GM12878 (cell line): ENCODE results near the gene NCBP3. TPM values are rescaled to one million over a fixed set of nuclear protein-coding genes. Genes with fewer than 3 reads are reported as not detected.

Experiments used
- ATAC-seq: fragments of 200-7000 bp; cut with Tn5 transposase; 3 replicates; pipeline ENCODE4 v1.9.1; 2020; ENCODE audit warnings: mild to moderate bottlenecking, moderate library complexity
- BruUV-seq: library from RNA; stranded (reverse); fragments of 400-500 nt; replicated peaks from 2 replicates; lab custom pipeline; 2021; lab: Mats Ljungman, UMichigan
- CTCF ChIA-PET: fragments of 300-600 bp; sonication (Branson Sonifier 250); formaldehyde crosslinking; extraction: SDS; loops from one replicate; lab custom pipeline; 2021; ENCODE audit warnings: inconsistent platforms; lab: Yijun Ruan, JAX
- POLR2A ChIA-PET: fragments of 350-600 bp; formaldehyde crosslinking; extraction: SDS; loops from one replicate; lab custom pipeline; 2021; ENCODE audit warnings: inconsistent platforms; lab: Charles Lee
- RAD21 ChIA-PET: fragments of 300-600 bp; sonication (Branson Sonifier 250); formaldehyde crosslinking; loops from one replicate; lab custom pipeline; 2023; ENCODE audit warnings: antibody characterized with exemption; ENCODE audit not compliant: unreplicated experiment; lab: Charles Lee
- SMC1A ChIA-PET: fragments of 300-600 bp; sonication (Branson Sonifier 250); formaldehyde crosslinking; loops from one replicate; lab custom pipeline; 2023; ENCODE audit not compliant: unreplicated experiment, uncharacterized antibody; lab: Charles Lee
- DNase-seq: peaks from one replicate; pipeline ENCODE4 v3.0.0-alpha.2; 2011; ENCODE audit warnings: low read depth, low spot score
- FAIRE-seq: peaks from 3 replicates; lab custom pipeline; 2011; peaks lifted over from hg19 to GRCh38; lab: Jason Lieb, UNC
- H2AFZ ChIP-seq: 2 replicates; pipeline ENCODE4 v1.6.0; 2011; ENCODE audit warnings: low read depth, low read length, control low read depth; ENCODE audit not compliant: control insufficient read depth
- H3K27ac ChIP-seq: 2 replicates; pipeline ENCODE4 v1.5.1; 2011; ENCODE audit warnings: control low read depth; ENCODE audit not compliant: control insufficient read depth, insufficient read depth
- H3K27me3 ChIP-seq, 2 experiments: replicated peaks in 1 of 2; 2 replicates each; pipeline versions ENCODE4 v1.6.0 to v1.6.1; 2011; ENCODE audit warnings: low read length in 1 of 2; ENCODE audit not compliant: control insufficient read depth in 2 of 2, insufficient read depth in 2 of 2
- H3K36me3 ChIP-seq, 2 experiments: 2 replicates each; pipeline ENCODE4 v1.5.1; 2011; ENCODE audit warnings: low read length in 1 of 2; ENCODE audit not compliant: control insufficient read depth in 2 of 2, insufficient read depth in 2 of 2
- H3K4me1 ChIP-seq: 2 replicates; pipeline ENCODE4 v1.6.1; 2011; ENCODE audit warnings: mild to moderate bottlenecking, low read length, moderate library complexity, mixed read lengths; ENCODE audit not compliant: control insufficient read depth, insufficient read depth
- H3K4me2 ChIP-seq: 2 replicates; pipeline ENCODE4 v1.6.0; 2011; ENCODE audit warnings: control low read depth; ENCODE audit not compliant: control insufficient read depth, insufficient read depth
- H3K4me3 ChIP-seq: fragments of 200-600 bp; sonication (generic); 2 replicates; pipeline ENCODE4 v1.5.1; 2016
- H3K79me2 ChIP-seq: 2 replicates; pipeline ENCODE4 v1.6.0; 2011; ENCODE audit warnings: low read length; ENCODE audit not compliant: control insufficient read depth, insufficient read depth
- H3K9ac ChIP-seq: 2 replicates; pipeline ENCODE4 v1.8.0; 2011; ENCODE audit warnings: low read length, control low read depth, mixed read lengths; ENCODE audit not compliant: control insufficient read depth, insufficient read depth
- H3K9me3 ChIP-seq: replicated peaks from 3 replicates; pipeline ENCODE4 v1.5.1; 2011; ENCODE audit warnings: mild to moderate bottlenecking, low read length; ENCODE audit not compliant: control insufficient read depth, insufficient read depth
- H4K20me1 ChIP-seq: 2 replicates; pipeline ENCODE4 v1.6.0; 2011; ENCODE audit not compliant: control insufficient read depth, insufficient read depth
- BCL11A ChIP-seq: IDR thresholded peaks from 2 replicates; pipeline ENCODE4 v1.6.1; 2011; ENCODE audit warnings: low read depth, low read length
- GATAD2B ChIP-seq: fragments of 450-650 bp; conservative IDR thresholded peaks from 2 replicates; pipeline ENCODE4 v1.6.1; 2017; ENCODE audit warnings: low read depth, mild to moderate bottlenecking, moderate library complexity
- MTA2 ChIP-seq: fragments of 450-650 bp; IDR thresholded peaks from 2 replicates; pipeline ENCODE4 v1.6.1; 2016; ENCODE audit warnings: low read depth, mild to moderate bottlenecking, moderate library complexity
- MYC ChIP-seq: IDR thresholded peaks from 2 replicates; pipeline ENCODE4 v1.6.1; 2011; ENCODE audit warnings: mild to moderate bottlenecking, low read length, moderate library complexity, inconsistent platforms; ENCODE audit not compliant: insufficient read depth, insufficient replicate concordance, insufficient read length, severe bottlenecking
- ZNF622 ChIP-seq: fragments of 450-650 bp; IDR thresholded peaks from 2 replicates; pipeline ENCODE4 v1.6.1; 2017; ENCODE audit warnings: mild to moderate bottlenecking, inconsistent platforms
- WGBS: methylation state at CpG from one replicate; pipeline ENCODE4 v1.1.6; 2016; ENCODE audit warnings: low lambda C conversion rate; ENCODE audit not compliant: insufficient replicate concordance, insufficient coverage; ENCODE audit errors: missing lambda C conversion rate; 5-methylcytosine and 5-hydroxymethylcytosine counted together
- in situ Hi-C: fragments of 300-500 bp; cut with MboI; formaldehyde crosslinking; loops from 9 replicates; pipeline ENCODE4 v1.14.3; 2018; ENCODE audit warnings: mixed read lengths
- intact Hi-C: fragments of 100-400 bp; cut with micrococcal nuclease; formaldehyde crosslinking; loops from one replicate; pipeline ENCODE4 v1.14.2; 2022; ENCODE audit not compliant: unreplicated experiment
- polyA plus RNA-seq, 11 experiments: library from polyadenylated mRNA; depleted of rRNA in 4 of 11; unstranded in 6 of 11; stranded (reverse) in 5 of 11; fragments of >200 nt; fragmentation: Nextera tagmentation in 4 of 11; fragmentation: Illumina TruSeq in 1 of 11; extraction: Ambion mirVana in 4 of 11; extraction: Trizol in 1 of 11; gene quantifications; 1 replicate in 1 of 11; 2 replicates in 10 of 11; pipeline versions ENCODE4 v1.2.1 to v1.2.3, GENCODE V29; 2011 to 2016; ENCODE audit warnings: inconsistent platforms in 2 of 11, missing spikeins in 2 of 11, low read depth in 1 of 11
- total RNA-seq, 4 experiments: library from RNA; depleted of rRNA in 3 of 4; stranded (reverse); fragments of >200 nt in 3 of 4; fragmentation: Illumina TruSeq in 1 of 4; extraction: Trizol in 1 of 4; gene quantifications; 2 replicates each; pipeline versions ENCODE4 v1.2.1 to v1.2.3, GENCODE V29; 2013 to 2021
- TF ChIP-seq, protein P1 (sequence below): fragments of 450-650 bp; IDR thresholded peaks from 2 replicates; pipeline ENCODE4 v1.6.1; 2016; ENCODE audit warnings: mild to moderate bottlenecking, moderate library complexity, borderline replicate concordance
- TF ChIP-seq, protein P2 (sequence below): IDR thresholded peaks from 2 replicates; pipeline ENCODE4 v1.6.1; 2012; ENCODE audit warnings: low read depth, low read length, improper control_type of control experiment
- TF ChIP-seq, protein P3 (sequence below): IDR thresholded peaks from 2 replicates; pipeline ENCODE4 v1.6.1; 2011; ENCODE audit warnings: borderline replicate concordance, low read depth, mild to moderate bottlenecking, moderate library complexity, low read length; ENCODE audit not compliant: insufficient read depth, poor library complexity, severe bottlenecking

The NCBP3 gene
- total and polyA plus RNA-seq, 10 of the 15 experiments (the other 5 are each of a cell fraction or from before 2014, with no cell fraction given) = 5.2 to 32.0 (median 23.2) TPM

DNA sequence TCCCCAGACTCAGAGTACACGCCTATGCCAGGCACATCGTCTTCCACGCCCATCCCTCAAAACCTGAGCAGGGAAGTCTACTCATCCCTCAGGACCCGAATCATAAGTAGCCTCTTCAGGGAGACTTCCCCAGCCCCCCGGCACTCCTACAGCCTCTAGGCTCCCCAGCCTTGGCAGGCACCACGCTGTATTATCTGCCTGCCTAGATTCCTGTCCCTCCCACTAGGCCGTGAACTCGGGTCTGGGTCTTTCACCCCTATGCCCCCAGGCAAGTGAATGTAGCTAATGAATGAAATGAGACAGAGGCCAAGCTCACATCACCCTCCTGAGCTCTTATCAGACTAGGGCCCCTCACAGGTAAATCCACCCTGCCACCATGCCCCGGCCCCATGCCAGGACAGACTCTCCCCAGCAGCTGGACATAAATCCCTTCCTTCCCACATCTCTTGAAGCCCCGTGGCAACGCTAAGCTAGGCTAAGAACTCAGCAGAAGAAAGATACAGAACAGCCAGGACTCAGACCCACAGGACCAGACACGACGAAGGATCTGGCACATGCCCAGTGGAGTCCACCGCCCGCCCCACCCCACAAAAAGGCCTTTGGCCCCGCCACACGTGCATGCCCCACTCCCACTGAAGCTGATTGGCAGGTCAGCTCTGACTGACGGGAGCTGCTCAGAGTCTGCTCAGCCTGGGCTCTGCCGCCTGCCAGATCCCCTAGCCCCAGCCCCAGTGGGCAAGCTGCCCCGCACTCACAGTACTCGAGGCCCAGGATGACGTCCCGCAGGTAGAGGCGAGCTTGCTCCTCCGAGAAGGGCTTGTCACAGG lies 33.8 kb upstream of the NCBP3 start:
- WGBS = 69% methylated on average over 25 of the region's 25 CpGs
- Histone ChIP-seq H2AFZ (no peak overlapping the region), H3K4me1 (no peaks in the 10 kb centered on the region), H3K4me3 (no peak overlapping the region), H3K9ac (no peak overlapping the region), H3K27ac (no peak overlapping the region), H3K36me3 (no peaks in the 10 kb centered on the region), H3K9me3 (no peaks in the 10 kb centered on the region), H3K79me2 (no peaks in the 10 kb centered on the region), H3K27me3 (no peaks in the 10 kb centered on the region), H4K20me1 (no peaks in the 10 kb centered on the region), H3K4me2 (no peak overlapping the region)
- intact Hi-C loops = no loop called here
- RAD21 ChIA-PET = no interaction called here
- CTCF ChIA-PET = interaction anchor here (0.9 to 1.4 kb wide), 2 partner anchors 34 to 142 kb away, joined by 3 to 6 read pairs; partner anchors contain the start of gene NCBP3
- in situ Hi-C loops = no loop called here
- no peak for TF ChIP-seq GATAD2B
- ATAC-seq (no peak), DNase-seq (no peak), FAIRE-seq (no peak)
- BruUV-seq = no TSS peak
- SMC1A ChIA-PET = interaction anchor here (0.8 to 1.4 kb wide), 3 partner anchors 16 to 34 kb away, joined by 3 read pairs; no protein-coding TSS in a partner anchor
- POLR2A ChIA-PET = no interaction called here

DNA sequence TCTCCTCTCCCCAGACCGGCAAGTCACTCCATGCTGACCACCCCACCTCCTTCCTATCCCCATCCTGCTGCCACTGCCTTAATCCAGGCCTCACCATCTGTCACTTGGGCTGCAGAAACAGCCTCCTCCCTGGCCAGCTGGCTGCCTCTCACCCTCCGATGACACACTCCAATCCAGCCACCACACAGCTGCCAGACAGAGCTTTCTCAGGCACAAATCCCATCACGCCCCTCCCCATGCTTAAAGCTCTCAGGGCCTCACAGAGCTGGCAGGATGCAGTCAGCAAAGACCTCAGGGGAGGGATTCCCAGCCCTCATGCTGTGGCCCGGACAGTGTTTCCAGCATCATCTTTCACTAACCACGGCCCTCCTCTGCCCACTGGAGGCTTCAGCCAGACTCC lies 33.1 kb upstream of the NCBP3 start:
- no peak for FAIRE-seq
- Histone ChIP-seq H3K4me1 (no peaks in the 10 kb centered on the region), H3K79me2 (no peaks in the 10 kb centered on the region), H3K4me2 (no peak overlapping the region), H3K36me3 (no peaks in the 10 kb centered on the region), H3K4me3 (no peak overlapping the region), H3K27me3 (no peaks in the 10 kb centered on the region), H3K27ac (no peak overlapping the region), H4K20me1 (no peaks in the 10 kb centered on the region), H3K9ac (no peak overlapping the region), H3K9me3 (no peaks in the 10 kb centered on the region), H2AFZ (no peak overlapping the region)
- WGBS = 73% methylated on average over 5 of the region's 5 CpGs
- BruUV-seq = no TSS peak
- ChIA-PET SMC1A (interaction anchor here (1.4 kb wide), 1 partner anchor 35 kb away, joined by 3 read pairs; no protein-coding TSS in a partner anchor), POLR2A (no interaction called here), CTCF (interaction anchor here (0.7 kb wide), 1 partner anchor 16 kb away, joined by 3 read pairs; no protein-coding TSS in a partner anchor), RAD21 (no interaction called here)
- DNase-seq = no peak
- intact Hi-C loops = no loop called here
- ATAC-seq = no peak
- in situ Hi-C loops = no loop called here
- TF ChIP-seq BCL11A = no peak
- TF ChIP-seq MTA2 = no peak
- TF ChIP-seq MYC = no peak
- TF ChIP-seq, protein P1, sequence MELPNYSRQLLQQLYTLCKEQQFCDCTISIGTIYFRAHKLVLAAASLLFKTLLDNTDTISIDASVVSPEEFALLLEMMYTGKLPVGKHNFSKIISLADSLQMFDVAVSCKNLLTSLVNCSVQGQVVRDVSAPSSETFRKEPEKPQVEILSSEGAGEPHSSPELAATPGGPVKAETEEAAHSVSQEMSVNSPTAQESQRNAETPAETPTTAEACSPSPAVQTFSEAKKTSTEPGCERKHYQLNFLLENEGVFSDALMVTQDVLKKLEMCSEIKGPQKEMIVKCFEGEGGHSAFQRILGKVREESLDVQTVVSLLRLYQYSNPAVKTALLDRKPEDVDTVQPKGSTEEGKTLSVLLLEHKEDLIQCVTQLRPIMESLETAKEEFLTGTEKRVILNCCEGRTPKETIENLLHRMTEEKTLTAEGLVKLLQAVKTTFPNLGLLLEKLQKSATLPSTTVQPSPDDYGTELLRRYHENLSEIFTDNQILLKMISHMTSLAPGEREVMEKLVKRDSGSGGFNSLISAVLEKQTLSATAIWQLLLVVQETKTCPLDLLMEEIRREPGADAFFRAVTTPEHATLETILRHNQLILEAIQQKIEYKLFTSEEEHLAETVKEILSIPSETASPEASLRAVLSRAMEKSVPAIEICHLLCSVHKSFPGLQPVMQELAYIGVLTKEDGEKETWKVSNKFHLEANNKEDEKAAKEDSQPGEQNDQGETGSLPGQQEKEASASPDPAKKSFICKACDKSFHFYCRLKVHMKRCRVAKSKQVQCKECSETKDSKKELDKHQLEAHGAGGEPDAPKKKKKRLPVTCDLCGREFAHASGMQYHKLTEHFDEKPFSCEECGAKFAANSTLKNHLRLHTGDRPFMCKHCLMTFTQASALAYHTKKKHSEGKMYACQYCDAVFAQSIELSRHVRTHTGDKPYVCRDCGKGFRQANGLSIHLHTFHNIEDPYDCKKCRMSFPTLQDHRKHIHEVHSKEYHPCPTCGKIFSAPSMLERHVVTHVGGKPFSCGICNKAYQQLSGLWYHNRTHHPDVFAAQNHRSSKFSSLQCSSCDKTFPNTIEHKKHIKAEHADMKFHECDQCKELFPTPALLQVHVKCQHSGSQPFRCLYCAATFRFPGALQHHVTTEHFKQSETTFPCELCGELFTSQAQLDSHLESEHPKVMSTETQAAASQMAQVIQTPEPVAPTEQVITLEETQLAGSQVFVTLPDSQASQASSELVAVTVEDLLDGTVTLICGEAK = no peak
- TF ChIP-seq, protein P2, sequence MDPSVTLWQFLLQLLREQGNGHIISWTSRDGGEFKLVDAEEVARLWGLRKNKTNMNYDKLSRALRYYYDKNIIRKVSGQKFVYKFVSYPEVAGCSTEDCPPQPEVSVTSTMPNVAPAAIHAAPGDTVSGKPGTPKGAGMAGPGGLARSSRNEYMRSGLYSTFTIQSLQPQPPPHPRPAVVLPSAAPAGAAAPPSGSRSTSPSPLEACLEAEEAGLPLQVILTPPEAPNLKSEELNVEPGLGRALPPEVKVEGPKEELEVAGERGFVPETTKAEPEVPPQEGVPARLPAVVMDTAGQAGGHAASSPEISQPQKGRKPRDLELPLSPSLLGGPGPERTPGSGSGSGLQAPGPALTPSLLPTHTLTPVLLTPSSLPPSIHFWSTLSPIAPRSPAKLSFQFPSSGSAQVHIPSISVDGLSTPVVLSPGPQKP = no peak
- TF ChIP-seq ZNF622 = no peak
- TF ChIP-seq, protein P3, sequence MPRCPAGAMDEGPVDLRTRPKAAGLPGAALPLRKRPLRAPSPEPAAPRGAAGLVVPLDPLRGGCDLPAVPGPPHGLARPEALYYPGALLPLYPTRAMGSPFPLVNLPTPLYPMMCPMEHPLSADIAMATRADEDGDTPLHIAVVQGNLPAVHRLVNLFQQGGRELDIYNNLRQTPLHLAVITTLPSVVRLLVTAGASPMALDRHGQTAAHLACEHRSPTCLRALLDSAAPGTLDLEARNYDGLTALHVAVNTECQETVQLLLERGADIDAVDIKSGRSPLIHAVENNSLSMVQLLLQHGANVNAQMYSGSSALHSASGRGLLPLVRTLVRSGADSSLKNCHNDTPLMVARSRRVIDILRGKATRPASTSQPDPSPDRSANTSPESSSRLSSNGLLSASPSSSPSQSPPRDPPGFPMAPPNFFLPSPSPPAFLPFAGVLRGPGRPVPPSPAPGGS = no peak
